ENCODE measurements around the gene SPRING1.

GRCh38 chr12:116735951-116736599 lies 1.8 kb downstream of the SPRING1 start:
- TF ChIP-seq CTCF (IDR thresholded peaks at IDR 0.05): no peak
- TF ChIP-seq POLR2A (IDR thresholded peaks at IDR 0.05): no peak
